A673 (cell line): Measurements from ENCODE around the gene CDKAL1.

Experiments
- CTCF ChIP-seq: fragments of 300-800, 200-600 bp; sonication (generic); conservative IDR thresholded peaks from 2 replicates; pipeline ENCODE4 v1.5.1; 2017; ENCODE audit warnings: low read depth, mild to moderate bottlenecking, antibody characterized with exemption, low read length, moderate library complexity, mixed read lengths
- EZH2 ChIP-seq: fragments of 200-600 bp; sonication (generic); IDR thresholded peaks from 2 replicates; pipeline ENCODE4 v1.6.1; 2017; ENCODE audit warnings: borderline replicate concordance, low read depth, mild to moderate bottlenecking, mixed read lengths, antibody characterized with exemption, low read length; ENCODE audit not compliant: poor library complexity, severe bottlenecking

- TF ChIP-seq CTCF = no peak
- no peak for TF ChIP-seq EZH2
Measured at GRCh38 chr6:21246075-21246474, 711.8 kb downstream of the CDKAL1 start.
